Measurements from ENCODE around the gene HOXC11. TPM values are rescaled to one million over a fixed set of nuclear protein-coding genes. Genes with fewer than 3 reads are reported as not detected.

HOXC11 gene
- total RNA-seq, 3 donors from 2014 or later (not counting 1 experiment from before 2014, with no cell fraction given) = not detected

- intact Hi-C loops (cut with micrococcal nuclease) = no loop called here
- Mint-ChIP-seq H3K36me3 (peaks cover 5% of the 10 kb centered on the region), H3K27ac (peak overlapping the region in 1 of 2 donors; percentile 7), H3K27me3 (ENCODE audit: low read depth in 2 of 2) (peaks cover 84 to 89% of the 10 kb centered on the region in 2 donors), H3K9me3 (no peaks in the 10 kb centered on the region), H3K4me3 (peak overlapping the region; percentile 95), H3K4me1 (peaks cover 9 to 20% of the 10 kb centered on the region in 2 donors)
- WGBS (ENCODE audit: insufficient coverage) = 4% methylated on average over 26 of the region's 26 CpGs
- no peak for TF ChIP-seq CTCF (IDR thresholded peaks at IDR 0.05)
- peaks cover 19% of the 10 kb centered on the region for H3K4me1 ChIP-seq (ENCODE audit: control insufficient read depth, insufficient read depth, low read length)
- H3K36me3 ChIP-seq (ENCODE audit: control insufficient read depth, insufficient read depth, low read length) = no peaks in the 10 kb centered on the region
- peaks cover 88% of the 10 kb centered on the region for H3K27me3 ChIP-seq (ENCODE audit: control insufficient read depth, insufficient read depth, low read length)
- peaks cover 3% of the 10 kb centered on the region for H3K9me3 ChIP-seq (ENCODE audit: control insufficient read depth, insufficient read depth, low read length)
- DNase-seq = no peak
- no peak overlapping the region for H3K4me3 ChIP-seq (ENCODE audit: low read length)
- H3K27ac ChIP-seq (ENCODE audit: low read length) = no peak overlapping the region
- ATAC-seq = no peak
Measured at GRCh38 chr12:54005531-54005852, 32.6 kb downstream of the HOXC11 start.

- Mint-ChIP-seq H3K27ac (peak overlapping the region; percentile 7 to 25), H3K4me1 (peaks cover 11 to 22% of the 10 kb centered on the region in 2 donors), H3K4me3 (peak overlapping the region; percentile 95), H3K9me3 (no peaks in the 10 kb centered on the region), H3K27me3 (ENCODE audit: low read depth in 2 of 2) (peaks cover 81 to 91% of the 10 kb centered on the region in 2 donors), H3K36me3 (peaks cover 5% of the 10 kb centered on the region)
- ATAC-seq (peak; percentile 87 to 92 (median 89)), DNase-seq (peak; percentile 87 to 91)
- Histone ChIP-seq H3K4me3 (ENCODE audit: low read length) (peak overlapping the region; percentile 28), H3K27ac (ENCODE audit: low read length) (no peak overlapping the region), H3K36me3 (ENCODE audit: control insufficient read depth, insufficient read depth, low read length) (no peaks in the 10 kb centered on the region), H3K9me3 (ENCODE audit: control insufficient read depth, insufficient read depth, low read length) (peaks cover 3% of the 10 kb centered on the region), H3K27me3 (ENCODE audit: control insufficient read depth, insufficient read depth, low read length) (peaks cover 87% of the 10 kb centered on the region), H3K4me1 (ENCODE audit: control insufficient read depth, insufficient read depth, low read length) (peaks cover 16% of the 10 kb centered on the region)
- TF ChIP-seq CTCF (IDR thresholded peaks at IDR 0.05) = peak; percentile 94
- WGBS (ENCODE audit: insufficient coverage) = 2% methylated on average over 39 of the region's 39 CpGs
- intact Hi-C loops (cut with micrococcal nuclease) = loop anchor here (1.0 to 2.0 kb wide), 3 partner anchors 185 to 201 kb away; no protein-coding TSS in a partner anchor
Measured at GRCh38 chr12:54005853-54006558, 33.1 kb downstream of the HOXC11 start.

GRCh38 chr12:54006559-54007220 is 33.8 kb downstream of the HOXC11 start:
- Mint-ChIP-seq H3K27me3 (ENCODE audit: low read depth in 2 of 2) (peaks cover 79 to 91% of the 10 kb centered on the region in 2 donors), H3K36me3 (peaks cover 5% of the 10 kb centered on the region), H3K27ac (peak overlapping the region in 1 of 2 donors; percentile 7), H3K4me1 (peaks cover 18 to 29% of the 10 kb centered on the region in 2 donors), H3K4me3 (peak overlapping the region; percentile 95), H3K9me3 (no peaks in the 10 kb centered on the region)
- Histone ChIP-seq H3K27me3 (ENCODE audit: control insufficient read depth, insufficient read depth, low read length) (peaks cover 87% of the 10 kb centered on the region), H3K9me3 (ENCODE audit: control insufficient read depth, insufficient read depth, low read length) (peaks cover 3% of the 10 kb centered on the region), H3K36me3 (ENCODE audit: control insufficient read depth, insufficient read depth, low read length) (no peaks in the 10 kb centered on the region), H3K4me3 (ENCODE audit: low read length) (peak overlapping the region; percentile 28), H3K27ac (ENCODE audit: low read length) (no peak overlapping the region), H3K4me1 (ENCODE audit: control insufficient read depth, insufficient read depth, low read length) (peaks cover 16% of the 10 kb centered on the region)
- WGBS (ENCODE audit: insufficient coverage) = 12% methylated on average over 22 of the region's 22 CpGs
- ATAC-seq (no peak), DNase-seq (no peak)
- intact Hi-C loops (cut with micrococcal nuclease) = loop anchor here (1.0 to 2.0 kb wide), 3 partner anchors 184 to 201 kb away; no protein-coding TSS in a partner anchor
- no peak for TF ChIP-seq CTCF (IDR thresholded peaks at IDR 0.05)

All from natural killer cell (primary cell).